OCI-LY7 (cell line): ENCODE data around the gene ZNF541. TPM values are rescaled to one million over a fixed set of nuclear protein-coding genes. Genes with fewer than 3 reads are reported as not detected.

Experiments used
- BruUV-seq: library from RNA; stranded (reverse); fragments of 400-500 nt; replicated peaks from 2 replicates; lab custom pipeline; 2021; lab: Mats Ljungman, UMichigan
- CTCF ChIA-PET: fragments of 300-600 bp; sonication (Branson Sonifier 250); formaldehyde crosslinking; loops from one replicate; lab custom pipeline; 2022; ENCODE audit warnings: antibody characterized with exemption; ENCODE audit not compliant: unreplicated experiment; lab: Charles Lee
- POLR2A ChIA-PET: fragments of 300-600 bp; sonication (Branson Sonifier 250); formaldehyde crosslinking; loops from one replicate; lab custom pipeline; 2022; ENCODE audit warnings: antibody characterized with exemption; lab: Charles Lee
- DNase-seq: peaks from one replicate; pipeline ENCODE4 v3.0.0-alpha.2; 2015; ENCODE audit warnings: low spot score
- H2AFZ ChIP-seq: fragments of 200-600 bp; sonication (generic), shearing (Covaris generic); 2 replicates; pipeline ENCODE4 v1.6.1; 2014; ENCODE audit warnings: mild to moderate bottlenecking, antibody characterized with exemption, low read length, moderate library complexity
- H3K27ac ChIP-seq: fragments of 200-600 bp; sonication (generic); 2 replicates; pipeline ENCODE4 v1.5.1; 2014; ENCODE audit warnings: mixed run types, low read depth, mild to moderate bottlenecking, moderate library complexity, low read length, inconsistent platforms; ENCODE audit not compliant: poor library complexity, severe bottlenecking
- H3K36me3 ChIP-seq: fragments of 200-600 bp; sonication (generic); 2 replicates; pipeline ENCODE4 v1.6.1; 2014; ENCODE audit warnings: mild to moderate bottlenecking, antibody characterized with exemption, low read length, moderate library complexity, mixed read lengths; ENCODE audit not compliant: insufficient read depth
- H3K4me1 ChIP-seq: fragments of 200-600 bp; sonication (generic); 2 replicates; pipeline ENCODE4 v1.5.1; 2014; ENCODE audit warnings: mild to moderate bottlenecking, low read length; ENCODE audit not compliant: insufficient read depth, poor library complexity, severe bottlenecking
- H3K4me2 ChIP-seq: fragments of 200-600 bp; sonication (generic); 2 replicates; pipeline ENCODE4 v1.6.1; 2014; ENCODE audit warnings: mild to moderate bottlenecking, low read length
- H3K4me3 ChIP-seq: fragments of 200-600 bp; sonication (generic); 2 replicates; pipeline ENCODE4 v1.5.1; 2014; ENCODE audit warnings: mild to moderate bottlenecking, low read depth, low read length; ENCODE audit not compliant: poor library complexity, severe bottlenecking
- H3K79me2 ChIP-seq: fragments of 200-600 bp; sonication (generic); 2 replicates; pipeline ENCODE4 v1.6.1; 2016; ENCODE audit warnings: low read depth, mild to moderate bottlenecking, low read length, moderate library complexity, mixed read lengths; ENCODE audit not compliant: insufficient read depth
- H3K9me2 ChIP-seq: fragments of 200-600 bp; sonication (generic); 2 replicates; pipeline ENCODE4 v1.6.1; 2016; ENCODE audit warnings: mild to moderate bottlenecking, low read length, mixed read lengths; ENCODE audit not compliant: insufficient read depth
- H3K9me3 ChIP-seq: fragments of 200-600 bp; sonication (generic); 2 replicates; pipeline ENCODE4 v1.6.1; 2014; ENCODE audit warnings: mild to moderate bottlenecking, mixed run types, low read length, mixed read lengths
- H4K20me1 ChIP-seq: fragments of 200-600 bp; sonication (generic); 2 replicates; pipeline ENCODE4 v1.6.1; 2014; ENCODE audit warnings: mild to moderate bottlenecking, antibody characterized with exemption, low read length, moderate library complexity, mixed read lengths; ENCODE audit not compliant: insufficient read depth
- CTCF ChIP-seq: fragments of 200-600 bp; sonication (generic); conservative IDR thresholded peaks from 2 replicates; pipeline ENCODE4 v1.5.1; 2014; ENCODE audit warnings: mild to moderate bottlenecking, antibody characterized with exemption, low read length, moderate library complexity, mixed read lengths
- EZH2phosphoT487 ChIP-seq: fragments of 200-600 bp; sonication (generic); IDR thresholded peaks from 2 replicates; pipeline ENCODE4 v1.6.1; 2018; ENCODE audit warnings: low read depth, borderline replicate concordance, mild to moderate bottlenecking, mixed run types, antibody characterized with exemption, low read length, moderate library complexity, mixed read lengths
- intact Hi-C: fragments of 100-400 bp; cut with micrococcal nuclease; formaldehyde crosslinking; loops from one replicate; pipeline ENCODE4 v1.10.0; 2022; ENCODE audit not compliant: unreplicated experiment
- total RNA-seq, 2 experiments: library from RNA; depleted of rRNA in 1 of 2; stranded (reverse); fragments of >200 nt in 1 of 2; shearing (Covaris generic) in 1 of 2; gene quantifications; 2 replicates each; pipeline ENCODE4 v1.2.3, GENCODE V29; 2014 to 2022

The ZNF541 gene
- total RNA-seq, 2 experiments from 2014 or later = not detected

- BruUV-seq = no TSS peak
- Histone ChIP-seq H3K27ac (no peak overlapping the region), H3K79me2 (peaks cover 86% of the 10 kb centered on the region), H3K4me1 (peaks cover 18% of the 10 kb centered on the region), H4K20me1 (peaks cover 4% of the 10 kb centered on the region; the same call in 1 of the 2 replicates), H3K4me3 (no peak overlapping the region), H2AFZ (no peak overlapping the region), H3K36me3 (peaks cover 15% of the 10 kb centered on the region), H3K9me3 (no peaks in the 10 kb centered on the region), H3K4me2 (no peak overlapping the region), H3K9me2 (no peaks in the 10 kb centered on the region)
- POLR2A ChIA-PET = interaction anchor here (0.6 kb wide), 1 partner anchor 90 kb away, joined by 3 read pairs; no protein-coding TSS in a partner anchor
- no peak for TF ChIP-seq CTCF
- no peak for DNase-seq
- intact Hi-C loops = no loop called here
- CTCF ChIA-PET = no interaction called here
Observed at GRCh38 chr19:47613165-47614020, 40.4 kb upstream of the ZNF541 start.

- no TSS peak for BruUV-seq
- intact Hi-C loops = no loop called here
- Histone ChIP-seq H4K20me1 (peaks cover 3% of the 10 kb centered on the region; the same call in 1 of the 2 replicates), H3K4me1 (peaks cover 29% of the 10 kb centered on the region), H2AFZ (no peak overlapping the region), H3K4me2 (peak overlapping the region; percentile 98), H3K9me2 (no peaks in the 10 kb centered on the region), H3K27ac (no peak overlapping the region), H3K36me3 (peaks cover 20% of the 10 kb centered on the region), H3K79me2 (peaks cover 76% of the 10 kb centered on the region), H3K4me3 (no peak overlapping the region), H3K9me3 (no peaks in the 10 kb centered on the region)
- no peak for TF ChIP-seq CTCF
- TF ChIP-seq EZH2phosphoT487 = no peak
- DNase-seq = no peak
- ChIA-PET POLR2A (interaction anchor here (0.5 to 1.7 kb wide), 4 partner anchors 10 to 88 kb away, joined by 3 to 5 read pairs (median 4); no protein-coding TSS in a partner anchor), CTCF (no interaction called here)
Observed at GRCh38 chr19:47610902-47611301, 38.0 kb upstream of the ZNF541 start.
